Brain pericyte (primary cell): ENCODE measurements around the gene THSD7A.
"Not testable (repeated sequence)": the region's sequence is repeated elsewhere in the genome, so short reads cannot be mapped to it uniquely, and the experiment has no call there.

Experiments used
- DNase-seq: peaks from one replicate; pipeline ENCODE4 v3.0.0-alpha.2; 2012; ENCODE audit warnings: low read depth, low spot score

The THSD7A gene

GRCh38 chr7:11469028-11469745 lies 362.8 kb downstream of the THSD7A start:
- DNase-seq, result no peak

- no peak for DNase-seq
These were observed 365.4 kb downstream of the THSD7A start for GRCh38 chr7:11466517-11467105.

- DNase-seq, result no peak
These were observed 367.4 kb downstream of the THSD7A start for GRCh38 chr7:11464624-11465023.

- no peak for DNase-seq
These were observed 370.1 kb downstream of the THSD7A start for GRCh38 chr7:11461946-11462345.

- peak; percentile 24 for DNase-seq
These were observed 373.1 kb downstream of the THSD7A start for GRCh38 chr7:11458736-11459483.

- DNase-seq, result no peak
These were observed 374.6 kb downstream of the THSD7A start for GRCh38 chr7:11457419-11457818.

- DNase-seq, result no peak
These were observed 375.4 kb downstream of the THSD7A start for GRCh38 chr7:11456574-11456973.

- DNase-seq, result no peak
These were observed 379.5 kb downstream of the THSD7A start for GRCh38 chr7:11452476-11452875.

GRCh38 chr7:11450281-11450680 lies 381.7 kb downstream of the THSD7A start:
- no peak for DNase-seq

- no peak for DNase-seq
These were observed 382.7 kb downstream of the THSD7A start for GRCh38 chr7:11449316-11449715.

GRCh38 chr7:11448323-11448722 lies 383.7 kb downstream of the THSD7A start:
- no peak for DNase-seq

GRCh38 chr7:11447106-11447505 lies 384.9 kb downstream of the THSD7A start:
- DNase-seq, result no peak

GRCh38 chr7:11443934-11444333 lies 388.1 kb downstream of the THSD7A start:
- not testable (repeated sequence) for DNase-seq

GRCh38 chr7:11437994-11438393 lies 394.0 kb downstream of the THSD7A start:
- no peak for DNase-seq

- no peak for DNase-seq
These were observed 395.0 kb downstream of the THSD7A start for GRCh38 chr7:11436773-11437524.

GRCh38 chr7:11436316-11436715 lies 395.7 kb downstream of the THSD7A start:
- no peak for DNase-seq

GRCh38 chr7:11434366-11434765 lies 397.6 kb downstream of the THSD7A start:
- no peak for DNase-seq

- DNase-seq, result no peak
These were observed 401.2 kb downstream of the THSD7A start for GRCh38 chr7:11430841-11431240.

GRCh38 chr7:11430112-11430511 lies 401.9 kb downstream of the THSD7A start:
- DNase-seq, result no peak

GRCh38 chr7:11428877-11429581 lies 403.0 kb downstream of the THSD7A start:
- DNase-seq, result no peak

GRCh38 chr7:11427686-11428273 lies 404.2 kb downstream of the THSD7A start:
- peak; percentile 16 for DNase-seq
